DMS53 treated with DMSO at 0.1 percent for 48 hours (cell line): ENCODE results near the gene PSMD5.
A peak's percentile ranks its signal among the peaks of the same experiment; 100 is the strongest.

ENCODE experiments used
- DNase-seq: peaks from one replicate; lab custom pipeline; 2025; ENCODE audit not compliant: unreplicated experiment; lab: John Stamatoyannopoulos, UW

Gene PSMD5

DNA sequence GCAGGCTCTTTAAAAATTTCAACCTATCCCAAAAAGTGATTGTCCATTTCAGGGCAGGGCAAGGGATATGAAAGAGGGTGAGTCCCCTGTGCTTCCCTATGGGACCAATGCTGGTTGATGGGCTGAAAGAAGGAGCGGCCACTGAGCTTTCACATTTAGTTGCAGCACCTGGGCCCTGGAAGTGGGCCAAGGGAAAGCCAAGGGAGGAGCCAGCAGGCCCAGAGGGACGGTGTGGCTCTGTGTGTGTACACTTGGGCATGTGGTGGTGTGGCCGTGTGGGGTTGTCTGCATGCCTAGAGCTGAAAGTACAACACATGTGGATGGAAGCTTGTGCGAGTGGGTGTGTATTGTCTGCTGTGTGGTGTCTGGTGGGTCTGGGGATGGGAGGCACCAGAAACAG is 14.0 kb upstream of the PSMD5 start:
- peak; percentile 66 for DNase-seq

DNA sequence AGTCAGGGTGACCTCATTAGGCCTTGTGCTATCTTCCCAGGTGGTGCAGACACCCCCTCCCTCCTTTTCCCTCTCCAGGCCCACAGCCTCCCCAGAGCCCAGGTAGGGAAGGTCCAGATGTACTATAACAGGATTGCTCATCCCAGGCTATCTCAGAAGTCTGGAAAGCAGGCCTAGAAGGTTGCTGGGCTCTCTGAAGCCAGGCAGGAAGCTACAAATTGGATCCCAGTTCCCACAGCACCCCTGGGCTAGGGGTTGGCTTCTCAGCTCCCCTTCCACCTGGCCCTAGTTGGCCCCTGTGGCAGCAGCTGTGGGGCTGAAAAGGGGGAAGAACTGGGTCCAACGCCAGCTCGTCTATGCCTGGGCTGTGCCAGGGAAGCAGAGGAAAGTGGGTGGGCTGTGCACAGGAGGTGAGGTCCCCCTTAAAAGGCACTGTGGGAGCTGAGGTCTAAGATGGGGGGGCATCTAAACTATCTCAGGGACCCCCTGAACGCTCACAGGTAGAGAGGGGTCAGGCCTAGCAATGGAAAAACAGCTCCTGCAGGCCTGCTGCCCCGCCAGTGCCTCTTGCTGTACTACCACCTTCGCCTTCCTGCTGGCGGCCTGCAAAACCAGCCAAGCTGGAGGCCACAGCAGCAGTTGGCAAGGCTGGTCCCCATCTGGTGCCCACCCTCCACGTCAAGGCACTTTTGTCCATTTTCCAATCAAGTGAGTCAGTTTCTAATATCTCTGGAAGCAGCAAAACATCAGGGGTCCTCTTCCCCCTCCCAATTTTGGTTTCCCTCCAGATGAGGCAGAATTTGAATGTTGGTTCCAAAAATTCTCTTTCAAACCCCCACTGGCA is 13.3 kb upstream of the PSMD5 start:
- no peak for DNase-seq

DNA sequence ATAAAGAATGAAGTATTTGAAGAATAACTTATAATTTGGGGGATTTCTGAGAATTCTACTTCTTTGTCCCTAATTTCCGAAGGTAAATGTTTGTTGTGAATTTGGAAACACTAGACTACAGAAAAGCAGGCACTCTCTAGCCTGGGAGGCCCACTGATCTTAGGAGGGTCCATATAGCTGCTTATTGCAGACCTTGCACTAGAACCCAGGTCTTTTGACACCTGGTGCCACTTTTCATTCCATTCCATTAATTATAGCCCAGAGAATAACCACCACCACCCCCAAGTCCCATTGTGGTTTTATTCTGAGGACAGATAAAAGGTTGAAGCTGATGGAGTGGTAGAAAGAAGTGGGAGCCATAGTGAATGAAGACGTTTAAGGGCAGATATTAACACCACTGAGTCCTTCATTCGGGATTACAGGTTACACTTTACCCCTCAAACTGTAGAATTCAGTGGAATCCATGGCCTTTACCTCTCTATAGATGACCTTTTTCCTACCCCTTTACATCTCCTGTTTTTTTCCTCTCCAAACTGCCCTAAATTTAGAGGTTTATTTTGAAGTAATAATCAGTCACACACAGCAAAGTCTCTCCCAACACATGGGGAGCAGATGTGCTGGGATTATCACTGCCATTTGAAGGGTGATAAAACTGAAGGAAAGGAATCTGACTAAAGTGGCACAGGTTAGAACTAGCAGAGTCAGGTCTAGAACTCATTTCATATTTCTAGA is 12.0 kb upstream of the PSMD5 start:
- no peak for DNase-seq

DNA sequence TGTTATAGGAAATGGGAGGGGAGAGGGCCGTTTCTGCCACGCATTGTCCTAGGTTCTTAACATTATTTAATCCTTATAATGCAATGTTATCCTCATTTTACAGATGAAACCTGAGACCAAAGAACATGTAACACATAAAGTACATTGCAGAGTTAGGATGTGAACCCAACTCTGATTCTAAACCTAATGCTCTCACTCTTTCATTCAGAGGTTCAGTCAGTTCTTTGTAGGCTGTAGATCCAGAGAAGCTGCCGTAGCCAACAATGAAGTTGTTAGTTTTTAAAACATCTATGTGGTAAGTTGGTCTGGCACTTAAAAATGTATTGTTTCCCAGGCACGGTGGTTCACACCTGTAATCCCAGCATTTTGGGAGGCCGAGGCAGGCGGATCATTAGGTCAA is 10.5 kb upstream of the PSMD5 start:
- no peak for DNase-seq

DNA sequence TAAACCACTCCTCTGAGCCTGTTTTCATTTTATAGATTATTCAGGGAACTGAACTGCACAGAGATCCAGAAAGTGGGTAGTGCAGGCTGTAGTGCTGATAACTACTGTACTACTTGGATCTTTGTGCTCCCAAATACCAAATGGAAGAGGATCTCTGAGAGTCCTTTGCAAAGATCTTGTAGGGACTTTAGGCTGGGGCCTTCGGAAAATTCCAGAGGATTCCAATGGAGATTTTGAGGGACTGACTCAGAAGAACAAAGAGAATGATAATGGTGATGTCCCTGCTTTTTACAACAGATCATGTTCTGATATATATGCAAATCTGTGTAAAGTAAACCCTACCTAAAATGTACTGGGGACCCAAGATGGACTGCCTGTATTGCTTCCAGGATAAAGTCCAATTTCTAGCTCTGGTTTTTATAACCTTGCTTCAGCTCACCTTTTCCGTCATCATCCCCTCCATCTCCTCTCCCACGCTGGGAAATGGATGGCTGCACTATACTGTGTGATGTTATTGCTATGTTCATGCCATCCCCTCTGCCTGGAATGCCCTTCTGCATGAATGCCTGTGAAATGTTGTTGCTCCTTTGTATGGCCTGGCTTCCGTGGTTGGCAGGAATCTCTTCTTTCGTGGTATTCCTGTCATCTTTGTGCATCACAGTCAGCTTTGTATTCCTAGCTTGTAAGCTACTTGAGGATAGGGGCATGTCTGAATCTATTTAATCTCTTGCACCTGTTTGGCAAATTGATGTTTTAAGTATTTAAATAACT is 9.7 kb upstream of the PSMD5 start:
- DNase-seq = no peak

DNA sequence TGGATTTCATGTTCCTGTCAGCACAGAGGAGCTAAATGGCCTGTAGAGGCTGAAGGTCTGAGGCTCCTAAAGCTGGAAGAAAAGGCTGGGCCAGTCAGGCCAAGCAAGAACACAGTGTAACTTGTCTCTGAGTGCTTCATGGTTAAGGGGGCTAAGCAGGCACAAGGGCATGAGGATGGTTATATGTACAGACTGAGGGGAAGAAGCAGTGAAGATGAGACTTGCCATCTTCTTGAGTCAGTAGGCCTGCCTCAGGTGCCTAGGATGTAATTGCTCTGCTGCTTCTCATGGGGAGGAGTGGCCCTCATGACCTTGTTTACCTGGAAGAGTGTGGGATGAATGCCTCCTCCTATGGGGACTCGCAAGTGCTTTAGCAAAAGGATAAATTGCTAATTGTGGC is 8.7 kb upstream of the PSMD5 start:
- no peak for DNase-seq

DNA sequence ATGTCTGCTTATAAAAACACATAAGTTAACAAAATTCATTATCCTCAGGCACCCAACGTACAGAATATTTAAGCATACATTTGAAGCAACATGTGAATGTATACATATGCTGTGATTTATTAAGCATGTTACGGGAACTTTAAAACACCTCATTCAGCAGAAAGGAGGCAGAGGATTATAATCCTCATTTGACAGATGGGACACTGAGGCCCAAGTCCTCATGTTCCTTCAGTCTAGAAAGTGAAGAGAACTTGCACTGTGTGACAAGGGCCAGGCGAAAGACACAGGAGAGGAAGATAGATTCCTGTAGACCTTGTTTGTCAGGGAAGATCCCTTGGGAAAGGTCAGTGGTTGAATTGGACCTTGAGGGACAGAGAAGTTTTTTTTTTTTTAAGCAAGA is 7.6 kb upstream of the PSMD5 start:
- DNase-seq = no peak

DNA sequence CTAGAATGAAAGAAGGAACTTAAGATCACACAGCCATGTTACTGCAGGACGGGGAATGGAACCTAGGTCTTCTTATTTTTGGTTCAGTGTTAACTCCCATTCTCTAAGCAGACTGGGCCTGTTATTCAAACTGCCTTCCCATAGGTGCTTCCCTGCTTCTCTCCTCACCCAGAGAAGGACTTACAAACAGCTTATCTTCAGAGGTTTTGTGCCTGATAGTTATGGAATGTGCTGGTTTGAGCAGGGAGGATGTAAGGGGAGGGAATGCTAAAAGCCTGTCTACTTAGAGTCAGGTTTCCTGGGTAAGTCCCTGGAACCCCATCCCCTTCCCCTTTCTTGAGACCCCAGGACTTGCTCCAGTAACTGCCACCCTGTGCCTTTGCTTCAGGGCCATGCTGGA is 4.2 kb upstream of the PSMD5 start:
- no peak for DNase-seq

DNA sequence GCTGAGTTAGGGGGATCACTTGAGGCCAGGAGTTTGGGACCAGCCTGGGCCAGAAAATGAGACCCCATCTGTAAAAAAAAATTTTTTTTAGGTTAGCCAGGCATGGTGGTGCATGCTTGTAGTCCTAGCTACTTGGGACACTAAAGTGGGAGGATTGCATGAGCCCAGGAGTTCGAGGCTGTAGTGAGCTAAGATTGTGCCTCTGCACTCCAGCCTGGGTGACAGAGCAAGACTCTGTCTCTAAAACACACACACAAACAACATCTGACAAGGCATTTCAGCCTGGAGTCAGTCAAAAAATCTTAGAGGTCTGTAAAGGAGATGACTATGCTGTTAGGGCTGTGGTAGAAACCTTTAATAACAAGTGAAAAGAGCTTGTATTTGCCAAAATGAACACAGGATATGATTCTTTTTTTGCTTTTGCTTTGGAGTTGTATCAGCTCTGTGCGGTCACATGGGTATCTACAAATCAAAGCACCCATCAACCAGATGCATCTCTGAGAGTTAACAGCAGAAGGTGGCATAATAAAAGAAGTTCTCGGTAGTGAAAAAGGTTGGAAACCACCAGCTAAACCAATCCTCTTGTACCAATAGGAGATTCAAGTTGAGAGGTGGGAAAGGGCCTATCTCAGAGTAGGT is 3.6 kb upstream of the PSMD5 start:
- DNase-seq = no peak

DNA sequence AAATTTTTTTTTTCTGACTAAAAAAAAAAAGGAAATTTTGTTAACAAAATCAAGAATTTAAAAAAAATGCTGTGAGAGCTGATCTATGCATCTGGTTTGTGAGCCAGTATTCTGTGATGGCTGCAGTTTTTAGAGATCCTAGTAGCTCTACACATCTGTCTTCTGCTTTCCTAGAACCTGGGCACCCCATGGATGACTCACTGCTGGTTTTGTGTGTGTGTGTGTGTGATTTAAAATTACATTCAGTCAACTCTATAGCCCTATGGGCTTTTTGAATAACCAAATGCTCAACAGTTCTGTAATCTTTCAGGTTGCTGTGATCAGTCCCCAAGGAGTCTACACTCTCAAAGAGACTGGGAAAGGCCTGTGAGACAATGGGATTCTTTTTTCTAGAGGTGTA is 2.5 kb upstream of the PSMD5 start:
- DNase-seq = no peak

DNA sequence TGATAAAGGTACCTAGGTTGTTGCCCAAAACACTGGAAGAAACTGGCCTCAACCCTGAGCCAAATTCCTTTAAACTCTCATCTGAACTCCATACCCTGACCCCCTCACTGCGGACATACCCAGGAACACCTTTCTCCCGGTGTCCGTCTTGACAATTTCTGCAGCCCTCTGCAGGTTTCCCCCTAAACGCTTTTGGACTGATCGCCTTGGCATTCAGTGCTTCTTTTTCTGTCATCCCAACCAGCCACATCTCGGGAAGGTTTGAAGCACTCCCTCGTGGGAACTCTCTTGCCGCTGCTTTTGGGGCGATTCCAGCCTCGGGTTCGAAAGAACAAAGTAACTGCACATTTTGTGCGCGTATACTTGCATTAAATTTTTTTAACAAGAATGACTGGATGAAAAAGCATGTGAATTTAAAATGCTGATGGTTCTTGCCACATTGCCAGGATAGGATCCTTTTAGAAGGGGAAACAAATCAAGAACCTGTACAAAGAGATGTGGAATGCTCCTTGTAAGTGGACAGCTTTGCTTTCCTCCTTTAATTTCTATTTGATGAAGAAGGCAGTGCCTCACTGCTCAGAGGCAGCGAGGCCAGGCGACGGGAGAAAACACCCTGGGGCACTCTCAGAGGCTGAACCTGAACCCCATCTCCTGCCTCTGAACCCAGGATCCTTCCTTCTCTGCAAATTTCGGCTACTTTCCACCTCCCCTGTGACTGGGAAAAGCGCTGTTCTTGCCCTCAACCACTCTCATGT is 615 bp downstream of the PSMD5 start:
- no peak for DNase-seq

DNA sequence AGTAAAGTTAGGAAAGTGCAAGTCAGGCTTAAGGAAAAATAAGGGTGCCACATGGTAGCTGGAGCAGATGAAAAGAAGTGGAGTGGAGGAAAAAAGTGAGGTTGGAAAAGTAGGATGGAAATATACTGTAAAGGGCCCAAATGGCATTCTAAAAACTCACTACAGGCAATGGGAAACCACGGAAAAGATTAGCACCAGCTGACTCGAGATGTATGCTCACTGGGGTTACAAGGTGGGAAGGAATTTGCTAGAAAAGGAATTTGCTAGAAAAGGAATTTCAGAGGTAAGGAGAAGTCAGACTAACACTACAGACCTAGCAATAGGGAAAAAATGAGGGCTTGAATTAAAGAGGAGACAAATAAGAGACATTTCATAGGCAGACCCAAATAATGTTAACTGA is 3.6 kb downstream of the PSMD5 start:
- no peak for DNase-seq

DNA sequence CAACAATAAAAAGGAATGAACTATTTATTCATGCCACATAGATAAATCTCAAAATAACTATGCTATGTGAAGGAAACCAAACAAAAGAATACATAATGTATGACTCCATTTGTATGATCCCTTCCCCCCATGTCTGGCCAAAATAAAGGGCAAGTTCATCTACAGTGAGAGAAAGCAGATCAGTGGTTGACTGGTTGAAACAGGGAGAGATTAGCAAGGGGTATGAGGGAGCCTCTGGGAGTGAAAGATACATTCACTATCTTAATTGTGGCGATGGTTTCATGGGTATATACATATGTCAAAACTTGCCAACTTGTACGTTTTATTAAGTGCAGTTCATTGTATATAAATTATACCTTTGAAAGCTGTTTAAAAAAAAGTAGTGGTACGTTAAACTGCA is 4.8 kb downstream of the PSMD5 start:
- no peak for DNase-seq

DNA sequence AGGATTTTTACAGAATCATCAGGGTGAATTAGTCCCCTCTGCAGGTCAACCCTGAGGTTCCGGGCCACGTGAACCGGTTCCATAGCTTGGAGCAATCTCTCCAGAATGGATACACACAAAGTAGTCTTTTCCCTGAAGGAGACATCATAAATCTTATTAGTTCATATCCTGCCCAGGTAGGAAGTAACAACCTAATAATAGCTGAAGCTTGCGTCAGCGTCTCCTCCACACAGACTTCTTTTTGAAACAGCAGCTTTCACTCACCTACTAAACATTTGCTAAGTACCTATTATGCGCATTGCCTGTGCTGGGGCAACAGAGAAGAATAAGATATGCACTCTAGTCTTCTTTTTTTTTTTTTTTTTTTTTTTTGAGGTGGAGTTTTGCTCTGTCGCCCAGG is 9.4 kb downstream of the PSMD5 start:
- no peak for DNase-seq

DNA sequence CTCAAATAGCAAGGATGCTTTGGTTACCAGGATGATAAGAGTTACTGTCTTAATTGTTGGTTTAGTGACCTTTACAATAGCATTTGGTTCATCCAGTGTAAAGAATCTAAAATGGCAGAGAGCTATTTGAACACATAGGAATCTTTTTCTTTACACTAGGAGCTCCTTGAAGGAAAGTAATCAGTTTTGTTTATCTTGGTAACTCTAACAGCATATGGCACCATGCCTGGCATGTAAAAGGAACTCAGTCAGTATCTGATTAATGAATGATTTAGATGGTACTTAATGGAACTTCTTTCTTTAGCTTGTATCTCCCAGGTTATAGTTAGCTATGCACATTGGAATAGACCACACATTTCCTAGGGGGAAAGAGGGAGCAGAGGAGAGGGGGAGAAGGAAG is 9.9 kb downstream of the PSMD5 start:
- no peak for DNase-seq

DNA sequence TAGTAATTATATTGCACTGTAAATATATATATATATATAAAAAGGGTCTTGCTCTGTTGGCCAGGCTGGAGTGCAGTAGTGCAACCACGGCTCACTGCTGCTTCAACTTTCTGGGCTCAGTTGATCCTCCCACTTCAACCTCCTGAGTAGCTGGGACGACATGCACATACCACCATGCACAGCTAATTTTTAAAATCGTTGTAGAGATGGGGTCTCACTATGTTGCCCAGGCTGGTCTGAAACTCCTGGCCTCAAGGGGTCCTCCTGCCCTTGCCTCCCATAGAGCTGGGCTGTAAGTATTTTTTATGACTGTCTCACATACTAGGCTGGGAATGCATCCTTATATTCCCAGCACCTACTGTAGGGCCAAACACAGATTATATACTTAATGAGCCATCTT is 11.9 kb downstream of the PSMD5 start:
- no peak for DNase-seq

DNA sequence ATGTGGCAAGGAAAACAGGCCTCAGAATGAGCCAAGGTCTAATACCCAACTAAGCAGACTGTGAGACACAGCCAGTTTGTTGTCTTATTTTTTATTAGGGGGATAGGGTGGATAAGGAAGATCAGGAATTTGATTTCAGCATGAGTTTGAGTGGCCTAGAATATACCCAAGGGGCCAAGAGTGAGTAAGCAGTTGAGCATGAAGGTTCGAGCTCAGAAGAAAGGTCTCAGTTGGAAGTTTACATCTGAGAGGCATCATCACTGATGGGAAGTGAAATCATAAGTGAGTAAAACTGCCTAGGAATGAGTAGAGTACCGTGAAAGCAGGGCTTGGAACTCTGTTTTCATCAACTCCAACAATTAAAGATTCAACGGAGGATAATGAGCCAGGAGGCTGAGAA is 12.6 kb downstream of the PSMD5 start:
- no peak for DNase-seq

DNA sequence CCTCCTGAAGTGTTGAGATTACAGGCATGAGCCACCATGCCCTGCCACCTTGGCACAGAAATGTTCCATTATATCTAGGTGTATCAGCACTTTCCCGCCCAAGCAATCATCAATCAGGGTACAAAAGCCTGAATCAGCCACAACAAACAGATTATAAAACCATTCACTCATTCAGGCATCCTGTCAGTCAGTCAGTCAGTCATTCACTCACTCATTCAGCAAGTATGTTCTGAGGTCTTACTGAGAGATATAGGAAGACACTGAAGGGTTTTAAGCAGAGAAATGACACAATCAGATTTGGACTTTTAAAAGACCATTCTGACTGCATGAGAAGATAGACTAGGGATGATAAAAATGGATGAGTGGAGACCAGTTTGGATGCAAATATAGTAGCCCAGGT is 13.1 kb downstream of the PSMD5 start:
- no peak for DNase-seq

DNA sequence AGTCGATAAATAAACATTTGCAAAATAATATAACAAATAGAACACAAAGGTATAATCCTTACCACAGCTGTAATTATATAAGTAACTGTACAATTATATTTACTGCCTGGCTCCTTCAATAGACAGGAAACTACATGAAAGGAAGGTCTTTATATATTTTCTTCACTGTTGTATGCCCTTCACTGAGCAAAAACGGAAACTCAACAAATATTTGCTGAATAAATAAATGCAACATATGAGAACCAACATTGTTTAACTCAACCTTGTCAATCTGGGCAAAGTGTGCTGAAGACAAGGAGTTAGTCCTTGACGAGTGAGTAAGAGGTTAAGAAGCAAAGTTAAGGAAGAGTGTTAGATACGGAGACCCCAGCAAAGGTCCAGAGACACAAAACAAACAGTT is 22.6 kb downstream of the PSMD5 start:
- peak; percentile 70 for DNase-seq

DNA sequence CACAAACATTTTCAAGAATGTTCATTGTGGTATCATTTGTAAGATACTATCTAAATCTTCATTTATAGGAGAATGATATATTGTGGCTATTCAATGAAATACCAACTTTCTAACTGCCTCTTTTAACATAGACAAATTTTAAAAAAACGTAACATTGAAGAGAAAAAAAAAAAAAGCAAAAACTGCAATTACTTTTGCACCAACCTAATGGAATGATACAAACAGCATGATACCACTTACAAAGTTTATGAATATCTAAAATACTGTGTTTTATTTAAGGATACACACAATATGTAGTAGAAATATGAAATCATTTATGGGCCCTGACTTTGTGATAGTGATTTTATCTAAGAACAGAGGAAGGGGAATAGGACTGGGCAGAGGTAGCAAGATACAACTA is 24.1 kb downstream of the PSMD5 start:
- no peak for DNase-seq

DNA sequence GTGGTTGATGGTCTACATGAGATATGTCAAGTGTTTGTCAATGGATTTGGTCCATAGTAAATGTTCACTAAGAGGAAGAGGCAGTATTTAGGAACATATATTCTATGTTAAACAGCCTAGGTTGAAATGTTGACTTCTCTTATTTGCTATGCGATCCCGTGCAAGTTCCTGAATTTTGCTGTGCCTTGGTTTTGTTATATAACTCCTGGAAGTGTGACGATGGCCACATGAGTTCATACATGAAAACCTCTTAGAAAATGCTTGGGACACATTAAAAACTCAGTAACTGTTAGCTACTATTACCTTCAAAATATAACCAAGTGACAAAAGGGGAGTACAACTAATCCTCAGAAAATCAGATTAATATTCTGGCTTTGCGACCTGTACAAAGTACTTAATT is 27.6 kb downstream of the PSMD5 start:
- no peak for DNase-seq
